Measurements from ENCODE around the gene TMEM43.

- TF ChIP-seq POLR2A (IDR thresholded peaks at IDR 0.05; ENCODE audit: borderline replicate concordance, extremely low read depth, insufficient read depth, insufficient read length) (no peak), SP1 (IDR thresholded peaks at IDR 0.05; ENCODE audit: low read depth) (no peak), CTCF (IDR thresholded peaks at IDR 0.05 in 2 of 3, conservative IDR thresholded peaks at IDR 0.05 in 1 of 3; ENCODE audit: borderline replicate concordance in 1 of 3, insufficient read depth in 1 of 3, low read depth in 2 of 3, low read length in 2 of 3) (no peak), CEBPB (IDR thresholded peaks at IDR 0.05; ENCODE audit: low read depth) (no peak), EZH2 (IDR thresholded peaks at IDR 0.05) (no peak), ZFX (IDR thresholded peaks at IDR 0.05) (no peak), EZH2phosphoT487 (IDR thresholded peaks at IDR 0.05; ENCODE audit: borderline replicate concordance) (no peak), POLR2AphosphoS5 (IDR thresholded peaks at IDR 0.05; ENCODE audit: low read depth, low read length) (0 out of 2 replicates have a peak, but pooled peaks have one; percentile 13), ZBTB33 (IDR thresholded peaks at IDR 0.05; ENCODE audit: extremely low read depth, insufficient replicate concordance, low read length) (no peak), YY1 (IDR thresholded peaks at IDR 0.05; ENCODE audit: extremely low read depth, insufficient replicate concordance, low read depth, low read length) (no peak), JUND (IDR thresholded peaks at IDR 0.05) (no peak), ZNF274 (IDR thresholded peaks at IDR 0.05; ENCODE audit: low read depth, low read length) (no peak), RAD21 (IDR thresholded peaks at IDR 0.05; ENCODE audit: low read depth) (no peak)
Observed at GRCh38 chr3:14146381-14147065, 21.7 kb downstream of the TMEM43 start.
